G401.6 (cell line): ENCODE results near the gene AP2A2.
"Not testable (repeated sequence)": the region's sequence is repeated elsewhere in the genome, so short reads cannot be mapped to it uniquely, and the experiment has no call there.

ENCODE experiments used
- FAIRE-seq: peaks from 2 replicates; lab custom pipeline; 2012; peaks lifted over from hg19 to GRCh38; lab: Jason Lieb, UNC

Gene AP2A2

GRCh38 chr11:1015826-1016545, 90.3 kb downstream of the AP2A2 start:
- FAIRE-seq, result no peak

GRCh38 chr11:1016610-1017126, 91.0 kb downstream of the AP2A2 start:
- FAIRE-seq, result not testable (repeated sequence)

- no peak for FAIRE-seq
These were observed 91.8 kb downstream of the AP2A2 start for GRCh38 chr11:1017269-1018005.

GRCh38 chr11:1018091-1018490, 92.4 kb downstream of the AP2A2 start:
- no peak for FAIRE-seq

- FAIRE-seq, result no peak
These were observed 93.7 kb downstream of the AP2A2 start for GRCh38 chr11:1019321-1019910.

DNA sequence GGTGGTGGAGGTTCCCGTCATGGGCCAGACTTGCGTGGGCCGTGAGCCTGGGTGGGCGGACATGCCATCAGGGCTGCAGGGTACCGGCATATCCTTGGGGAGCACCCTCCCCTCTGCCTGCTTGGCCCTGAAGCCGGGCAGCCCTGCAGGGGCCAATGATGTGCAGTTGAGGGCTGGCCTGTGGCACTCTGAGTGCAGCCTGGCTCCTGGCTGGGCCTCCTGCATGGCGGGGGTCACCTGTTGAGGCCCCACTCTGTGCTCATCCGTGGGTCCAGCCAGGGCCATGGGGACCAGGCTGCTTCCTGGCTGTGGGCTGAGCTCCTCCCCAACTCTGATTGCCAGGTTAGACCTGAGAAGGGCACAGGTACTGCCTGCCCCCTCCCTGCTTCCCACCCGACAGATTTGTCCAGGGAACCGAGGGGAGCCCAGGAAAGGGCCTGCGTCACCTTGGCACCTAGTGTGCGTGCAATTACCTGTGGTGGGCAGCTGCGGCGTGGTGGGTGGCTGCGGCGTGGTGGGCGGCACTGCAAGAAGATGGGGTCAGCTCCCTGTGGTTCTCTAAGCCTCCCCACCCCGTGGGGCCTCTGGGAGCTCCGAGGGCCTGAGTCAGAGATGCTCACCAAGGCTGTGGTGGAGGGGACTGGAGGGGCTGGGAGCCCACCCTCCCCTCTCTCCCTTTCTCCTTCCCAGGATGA, 94.7 kb downstream of the AP2A2 start:
- FAIRE-seq, result no peak

DNA sequence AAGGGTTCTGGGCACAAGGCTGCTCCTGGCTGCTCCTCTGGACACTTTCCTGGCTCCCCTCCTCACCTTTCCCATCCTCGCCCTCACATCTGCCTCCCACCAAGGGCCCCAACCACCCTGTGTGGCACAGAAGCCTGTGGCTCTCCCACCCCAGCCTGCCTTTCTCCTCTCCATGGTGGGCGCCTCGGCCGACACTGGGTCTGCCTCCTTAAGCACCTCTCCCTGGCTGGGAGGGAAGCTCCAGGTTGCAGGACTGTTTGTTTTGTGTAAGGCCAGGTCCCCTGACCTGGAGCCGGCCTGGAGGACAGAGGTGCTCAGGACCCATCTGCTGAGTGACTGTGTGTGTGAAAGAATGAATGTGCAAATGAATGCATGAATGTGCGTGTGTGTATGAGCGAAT, 96.7 kb downstream of the AP2A2 start:
- no peak for FAIRE-seq

DNA sequence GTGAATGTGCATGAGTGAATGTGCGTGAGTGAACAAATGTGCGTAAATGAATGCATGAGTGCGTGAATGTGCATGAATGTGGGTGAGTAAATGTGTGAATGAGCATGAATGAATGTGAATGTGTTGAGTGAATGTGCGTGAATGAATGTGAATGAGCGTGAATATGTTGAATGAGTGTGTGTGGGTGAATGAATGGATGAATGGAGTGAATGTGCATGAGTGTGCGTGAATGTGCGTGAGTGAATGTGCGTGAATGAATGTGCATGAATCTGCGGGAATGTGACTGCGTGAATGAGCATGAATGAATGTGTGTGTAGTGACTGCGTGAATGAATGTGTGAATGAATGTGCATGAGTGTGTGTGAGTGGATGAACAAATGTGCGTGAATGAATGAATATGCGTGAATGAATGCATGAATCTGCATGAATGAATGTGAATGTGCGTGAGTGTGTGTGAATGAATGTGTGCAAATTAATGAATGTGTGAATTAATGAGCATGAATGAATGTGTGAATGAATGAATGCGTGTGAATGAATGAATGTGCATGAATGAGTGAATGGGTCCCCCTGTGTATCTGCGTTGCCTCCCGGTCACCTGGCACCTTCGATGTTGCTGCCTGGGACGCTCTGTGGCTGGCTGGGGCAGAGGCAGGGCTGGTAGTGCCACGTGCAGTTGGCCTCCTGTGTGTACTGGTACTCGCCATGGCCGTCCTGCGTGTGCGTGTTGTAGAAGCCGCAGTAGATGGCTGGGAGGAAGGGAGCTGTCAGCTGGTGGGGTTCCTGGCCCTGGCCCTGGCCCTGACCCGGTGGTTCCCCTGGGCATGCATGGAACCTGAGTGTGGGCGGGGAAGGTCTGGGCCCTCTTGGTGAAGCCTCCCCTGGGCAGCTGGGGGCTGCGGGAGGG, 97.5 kb downstream of the AP2A2 start:
- FAIRE-seq, result no peak

GRCh38 chr11:1023811-1024596, 98.3 kb downstream of the AP2A2 start:
- FAIRE-seq, result no peak

- FAIRE-seq, result no peak
These were observed 99.1 kb downstream of the AP2A2 start for GRCh38 chr11:1024597-1025409.

DNA sequence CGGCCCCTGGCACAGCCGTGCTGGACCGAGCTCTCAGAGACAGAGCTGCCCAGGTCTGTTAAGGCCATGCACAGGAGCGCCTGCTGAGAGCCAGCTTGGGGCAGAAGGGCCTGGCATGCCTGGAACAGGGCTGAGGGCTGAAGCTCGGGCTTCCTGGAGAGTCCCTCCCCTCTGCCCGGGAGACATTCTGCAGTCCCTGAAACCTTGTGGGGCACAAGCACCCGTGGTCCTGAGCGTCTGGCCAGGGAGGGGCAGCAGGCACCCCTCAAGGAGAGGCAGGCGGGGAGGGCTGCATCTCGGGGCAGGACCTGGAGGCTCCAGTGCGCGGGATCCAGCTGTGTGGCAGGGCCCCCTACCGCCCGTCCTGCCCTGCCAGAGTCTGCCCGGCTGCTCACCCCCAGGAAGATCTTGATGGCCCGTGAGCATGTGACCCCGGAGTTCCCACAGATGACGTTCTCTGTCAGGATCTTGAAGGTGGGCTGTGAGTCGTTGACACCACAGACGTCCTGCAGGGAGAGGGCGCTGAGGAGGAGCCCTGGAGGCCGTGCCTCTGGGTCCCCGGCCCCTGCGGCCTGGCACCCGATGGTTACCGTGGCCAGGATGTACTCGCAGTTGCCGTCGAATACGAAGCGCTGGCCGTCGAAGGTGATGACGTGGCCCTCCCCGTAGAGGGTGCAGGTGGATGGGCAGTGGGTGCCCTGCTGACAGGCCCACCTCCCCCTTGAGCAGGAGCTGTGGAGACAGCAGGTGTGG, 99.9 kb downstream of the AP2A2 start:
- no peak for FAIRE-seq

GRCh38 chr11:1026163-1026450, 100.4 kb downstream of the AP2A2 start:
- FAIRE-seq, result no peak

DNA sequence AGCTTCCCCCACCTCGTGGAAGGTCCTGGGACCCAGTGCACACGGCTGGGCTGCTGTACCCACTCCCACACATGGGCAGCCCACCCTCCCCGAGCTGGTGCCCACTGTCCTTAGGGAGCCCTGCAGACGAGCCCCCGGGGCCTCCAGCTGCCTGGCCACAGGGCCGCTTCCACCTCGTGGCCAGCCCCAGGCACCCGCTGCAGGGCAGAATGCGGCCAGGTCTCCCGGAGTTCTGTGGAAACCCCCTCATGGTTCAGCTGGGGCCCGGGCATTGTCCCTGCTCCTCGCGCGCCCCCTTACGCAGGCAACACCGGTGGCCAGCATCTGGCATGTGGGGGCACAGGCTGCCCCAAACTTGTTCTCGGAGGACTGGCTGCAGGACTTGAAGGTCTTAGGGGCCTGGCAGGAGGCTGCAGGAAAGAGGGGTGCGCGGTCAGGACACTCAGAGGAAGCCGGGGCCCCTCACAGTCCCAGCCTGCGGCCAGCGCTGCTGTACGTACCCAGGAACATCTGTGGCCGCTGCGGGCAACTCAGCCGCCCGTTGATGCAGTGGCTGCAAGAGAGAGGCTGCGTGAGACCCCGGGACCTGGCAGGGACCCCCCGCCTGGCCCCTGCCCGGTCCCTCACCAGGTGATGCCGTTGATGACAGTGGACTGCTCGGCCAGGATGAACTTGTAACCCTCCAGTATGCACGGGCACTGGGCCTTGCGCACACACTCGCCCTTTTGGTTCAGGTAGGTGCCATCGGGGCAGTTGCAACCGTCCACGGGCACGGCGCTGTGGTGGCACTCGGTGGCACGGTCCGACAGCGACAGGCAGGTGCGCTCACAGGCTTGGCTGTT, 101.2 kb downstream of the AP2A2 start:
- FAIRE-seq, result no peak

GRCh38 chr11:1027483-1028290, 102.0 kb downstream of the AP2A2 start:
- no peak for FAIRE-seq

DNA sequence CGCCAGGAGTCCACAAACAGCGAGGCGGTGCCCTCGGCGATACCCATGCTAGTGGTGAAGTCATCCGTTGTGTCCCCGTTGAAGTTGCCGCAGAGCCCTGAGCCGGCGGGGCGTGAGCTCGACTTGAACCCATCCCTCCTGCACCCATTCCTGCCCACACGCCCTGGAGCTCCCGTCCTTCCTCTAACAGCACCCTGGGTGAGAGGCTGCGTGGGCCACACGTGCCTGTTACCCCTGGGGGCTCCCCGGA, 102.5 kb downstream of the AP2A2 start:
- no peak for FAIRE-seq

GRCh38 chr11:1028616-1029015, 102.9 kb downstream of the AP2A2 start:
- FAIRE-seq, result no peak

DNA sequence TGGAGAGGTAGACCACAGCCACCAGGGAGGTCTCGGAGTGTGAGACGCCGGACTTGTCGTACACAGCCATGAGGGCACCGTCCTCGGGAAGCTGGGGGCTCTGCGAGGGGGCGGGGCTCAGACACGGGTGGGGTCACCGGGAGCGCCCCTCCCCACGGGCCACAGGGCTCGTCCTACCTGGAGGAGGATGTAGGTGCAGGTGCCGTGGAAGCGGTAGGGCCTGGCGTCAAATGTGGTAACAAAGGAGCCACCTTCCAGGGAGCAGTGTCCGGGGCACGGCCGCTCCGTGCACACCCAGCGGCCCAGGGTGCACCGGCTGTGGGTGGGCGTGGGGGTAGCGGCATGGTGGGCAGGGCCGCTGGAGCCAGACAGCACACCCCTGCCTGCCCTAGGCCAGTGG, 103.4 kb downstream of the AP2A2 start:
- no peak for FAIRE-seq

DNA sequence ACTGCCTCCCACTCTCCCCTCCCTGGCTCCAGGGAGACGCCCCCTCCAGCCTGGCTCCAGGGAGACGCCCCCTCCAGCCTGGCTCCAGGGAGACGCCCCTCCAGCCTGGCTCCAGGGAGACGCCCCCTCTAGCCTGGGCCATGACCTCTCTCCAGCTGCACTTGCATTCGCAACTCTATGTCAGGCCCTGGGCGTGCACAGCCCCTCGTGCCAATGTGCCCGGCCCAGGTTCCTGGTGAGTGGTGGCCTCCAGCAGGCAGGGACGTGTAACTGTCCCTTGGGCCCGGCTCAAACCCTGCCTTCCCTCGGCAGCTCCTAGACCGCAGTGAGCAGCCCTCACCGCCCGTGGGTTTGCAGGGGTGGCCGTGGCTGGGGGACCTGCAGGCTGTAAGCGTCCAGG, 104.0 kb downstream of the AP2A2 start:
- FAIRE-seq, result no peak
